HG03342 (cell line): ENCODE data around the gene MRGPRF.

ENCODE experiments used
- ATAC-seq: cut with Tn5 transposase; IDR thresholded peaks from one replicate; pipeline ENCODE4 v1.9.1; 2021; ENCODE audit warnings: mild to moderate bottlenecking, moderate library complexity; ENCODE audit not compliant: unreplicated experiment

Gene MRGPRF

GRCh38 chr11:68968306-68969250 is 44.5 kb downstream of the MRGPRF start:
- ATAC-seq = no peak

DNA sequence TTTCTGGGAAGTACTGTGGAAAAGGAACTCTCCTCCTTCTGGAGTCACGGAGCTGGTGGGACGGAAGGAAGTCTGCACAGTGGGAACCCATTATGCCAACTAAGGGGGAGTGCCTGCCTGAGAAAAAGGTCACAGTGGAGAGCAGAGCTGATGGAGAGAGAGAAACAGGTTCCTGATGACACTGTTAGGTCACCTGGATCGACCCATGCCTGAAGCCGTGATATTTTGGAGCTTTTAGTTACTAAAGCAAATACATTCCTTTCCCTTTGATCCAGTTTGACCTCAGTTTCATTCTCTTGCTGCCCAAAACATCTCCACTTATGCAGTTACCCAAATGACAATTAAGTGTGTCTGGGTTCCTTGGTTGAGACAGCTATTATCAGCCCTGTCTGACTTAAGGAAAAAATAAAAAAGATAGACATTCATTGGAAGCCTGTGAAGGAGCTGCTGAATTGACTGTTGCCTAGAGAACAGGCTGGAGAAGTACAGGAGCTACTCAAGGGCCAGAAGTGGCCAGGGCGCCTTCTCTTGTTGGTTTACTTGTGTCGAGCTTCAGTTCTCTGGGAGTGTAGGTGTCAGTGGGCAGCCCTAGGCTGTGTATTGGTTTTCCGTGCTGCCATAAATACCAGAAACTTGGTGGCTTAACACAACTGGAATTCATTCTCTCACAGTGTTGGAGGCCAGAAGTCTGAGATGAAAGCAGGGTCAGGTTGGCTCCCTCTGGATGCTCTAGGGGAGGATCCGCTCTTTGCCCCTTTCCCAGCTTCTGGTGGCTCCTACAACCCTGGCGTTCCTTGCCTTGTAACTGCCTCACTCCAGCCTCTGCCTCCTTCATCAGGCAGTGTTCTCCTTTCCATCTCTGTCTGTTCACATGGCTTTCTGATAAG is 45.9 kb downstream of the MRGPRF start:
- no peak for ATAC-seq

GRCh38 chr11:68965901-68966853 is 46.9 kb downstream of the MRGPRF start:
- no peak for ATAC-seq

GRCh38 chr11:68963779-68964178 is 49.3 kb downstream of the MRGPRF start:
- no peak for ATAC-seq

DNA sequence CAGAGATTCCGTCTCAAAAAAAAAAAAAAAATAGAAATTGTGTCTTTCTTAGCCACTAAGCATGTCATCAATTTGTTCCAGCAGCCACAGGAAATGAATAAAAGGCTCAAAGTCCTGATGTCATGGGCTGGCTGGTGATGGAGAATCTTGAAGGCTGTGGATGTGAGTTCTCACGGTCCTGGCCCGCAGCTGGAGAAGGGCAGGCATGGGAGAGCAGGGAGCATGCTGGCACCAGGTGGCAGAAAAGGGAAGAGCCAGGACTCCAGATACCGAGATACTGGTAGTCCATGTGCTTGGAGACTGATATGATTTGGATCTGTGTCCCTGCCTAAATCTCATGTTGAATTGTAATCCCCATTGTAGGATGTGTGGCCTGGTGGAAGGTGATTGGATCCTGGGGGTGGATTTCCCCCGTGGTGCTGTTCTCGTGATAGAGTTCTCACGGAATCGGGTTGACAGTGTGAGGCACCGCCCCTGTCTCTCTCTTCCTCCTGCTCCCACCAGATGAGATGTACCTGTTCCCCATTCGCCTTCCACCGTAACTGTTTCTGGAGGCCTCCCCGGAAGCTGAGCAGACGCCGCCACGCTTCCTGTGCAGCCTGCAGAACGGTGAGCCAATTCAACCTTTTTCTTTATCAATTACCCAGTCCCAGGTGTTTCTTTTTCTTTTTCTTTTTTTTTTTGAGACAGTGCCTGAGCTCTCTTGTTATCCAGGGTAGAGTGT is 50.4 kb downstream of the MRGPRF start:
- no peak for ATAC-seq

GRCh38 chr11:68961245-68961644 is 51.8 kb downstream of the MRGPRF start:
- ATAC-seq = no peak

DNA sequence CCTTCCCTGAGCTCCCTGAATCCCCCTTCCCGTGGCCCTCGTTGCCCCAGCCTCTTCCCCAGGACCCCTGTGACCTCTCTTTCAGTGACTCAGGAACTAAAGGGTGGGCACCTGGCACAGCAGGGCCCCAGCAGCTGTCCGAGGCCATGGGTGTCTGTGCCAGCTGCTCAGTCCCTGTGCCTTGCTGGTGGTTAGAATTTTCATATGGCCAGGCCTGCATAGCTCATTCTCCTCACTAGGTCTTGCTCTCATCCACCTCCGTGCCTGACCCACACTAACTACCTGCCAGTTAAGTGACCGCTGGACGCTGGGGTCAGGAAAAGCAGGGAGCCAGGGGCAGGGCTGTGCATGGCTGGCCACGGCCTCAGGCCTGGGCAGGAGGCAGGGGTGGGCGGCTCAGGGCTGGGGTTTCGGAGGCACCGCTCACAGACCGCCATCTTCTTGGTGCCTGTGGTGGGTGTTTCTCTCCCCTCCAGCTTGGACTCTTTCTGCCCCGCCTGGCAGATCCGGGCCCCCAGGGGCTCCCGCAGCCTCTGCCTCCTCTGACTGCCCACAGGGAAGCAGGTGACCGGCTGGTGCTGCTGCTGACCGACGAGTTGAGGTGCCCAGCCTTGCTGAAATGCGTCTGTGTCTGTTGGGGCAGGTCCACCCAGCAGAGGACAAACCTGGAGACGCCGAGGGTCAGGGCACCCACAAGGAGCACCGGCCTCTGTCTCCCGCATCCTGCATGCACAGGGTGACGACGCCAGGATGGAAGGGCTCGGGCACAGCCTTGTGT is 52.6 kb downstream of the MRGPRF start:
- no peak for ATAC-seq

DNA sequence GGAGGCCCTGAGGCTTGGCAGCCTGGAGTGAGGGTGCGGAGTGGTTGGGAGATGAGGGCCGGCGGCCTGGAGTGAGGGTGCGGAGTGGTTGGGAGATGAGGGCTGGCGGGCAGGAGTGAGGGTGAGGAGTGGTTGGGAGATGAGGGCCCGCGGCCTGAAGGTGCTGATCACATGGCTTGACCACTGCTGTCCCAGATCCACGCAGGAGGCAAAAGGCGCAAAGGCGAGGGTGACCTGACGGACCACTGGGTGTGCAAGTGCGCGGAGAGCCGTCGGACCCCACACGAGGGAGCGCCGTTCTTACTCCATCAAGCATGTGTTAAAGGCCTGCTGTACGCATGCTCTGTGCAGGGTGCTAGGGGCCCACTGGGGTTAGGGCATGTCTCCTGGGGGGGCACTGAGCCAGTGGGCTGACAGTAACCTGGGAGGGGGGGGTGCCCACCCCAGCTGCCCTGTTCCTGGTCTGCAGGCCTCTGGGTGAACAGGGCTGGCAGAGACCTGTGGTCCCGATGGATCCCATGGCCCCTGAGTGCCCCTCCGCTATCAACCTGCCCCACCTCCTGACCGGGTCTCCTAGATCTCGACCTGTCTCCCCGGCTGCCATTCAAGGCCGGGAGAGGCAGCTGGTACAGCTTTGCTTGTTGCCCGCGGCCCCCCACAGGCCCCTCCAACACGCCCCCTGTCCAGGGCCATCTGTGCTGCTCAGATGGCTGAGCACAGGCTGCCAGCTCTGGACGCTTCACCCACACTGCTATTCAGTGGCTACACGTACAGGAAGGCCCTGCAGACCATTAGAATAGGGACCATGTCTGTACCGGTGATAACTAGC is 53.4 kb downstream of the MRGPRF start:
- no peak for ATAC-seq

DNA sequence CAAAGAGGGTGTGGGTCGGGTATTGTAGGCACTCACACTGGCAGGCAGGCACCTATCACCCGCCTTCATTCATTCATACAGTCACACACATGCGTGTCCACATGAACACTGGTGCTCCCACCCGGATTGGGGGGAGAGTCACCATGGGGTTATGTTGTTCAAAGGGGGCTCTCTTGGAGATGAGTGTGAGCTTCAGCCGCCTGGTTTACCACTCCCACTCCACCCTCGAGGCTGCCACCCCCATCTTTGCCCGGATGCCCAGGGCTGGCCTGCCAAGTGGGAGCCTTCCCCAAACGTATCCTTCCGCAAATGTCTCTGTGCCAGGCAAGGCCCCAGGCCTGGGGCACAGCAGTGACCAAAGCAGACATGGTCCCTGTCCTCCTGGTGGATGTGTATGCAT is 54.8 kb downstream of the MRGPRF start:
- ATAC-seq = no peak

- ATAC-seq = no peak
These were observed 56.3 kb downstream of the MRGPRF start for GRCh38 chr11:68956547-68957254.

GRCh38 chr11:68956142-68956541 is 56.9 kb downstream of the MRGPRF start:
- no peak for ATAC-seq

GRCh38 chr11:68955607-68955958 is 57.5 kb downstream of the MRGPRF start:
- no peak for ATAC-seq

DNA sequence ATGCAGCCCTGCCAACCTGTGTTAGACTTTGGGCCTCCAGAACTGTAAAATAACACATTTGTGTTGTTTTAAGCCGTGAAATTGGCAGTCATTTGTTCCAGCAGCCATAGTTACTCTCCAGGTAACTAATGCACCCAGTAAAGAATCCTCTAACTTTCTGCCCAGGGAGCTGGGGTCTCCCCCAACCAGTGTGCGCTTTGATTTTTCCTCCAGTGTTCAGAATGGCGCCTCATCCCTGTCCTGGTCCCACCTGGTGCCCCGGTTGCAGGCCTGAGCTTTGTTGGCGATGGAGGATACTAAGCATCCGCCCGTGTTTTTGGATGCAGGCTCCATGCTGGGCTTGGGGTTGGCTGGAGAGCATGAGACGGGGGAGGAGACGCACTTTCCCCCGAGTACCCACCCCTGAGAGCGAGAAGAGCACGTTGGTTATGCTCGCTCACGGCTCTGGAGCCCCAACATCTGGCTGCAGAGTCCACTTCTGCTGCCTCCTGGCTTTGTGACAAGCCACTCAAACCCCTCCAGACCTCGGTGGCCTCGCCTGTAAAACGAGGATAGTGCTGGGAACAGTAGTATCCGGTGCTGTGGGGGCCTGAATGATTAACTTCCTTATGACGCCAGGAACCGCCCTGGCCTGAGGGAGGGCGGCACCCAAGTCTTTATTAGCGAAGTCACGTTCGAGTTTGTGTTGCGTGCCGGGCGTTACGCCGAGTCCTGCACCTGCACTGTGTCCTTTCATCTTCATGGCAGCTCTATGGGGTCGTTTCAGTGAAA is 58.0 kb downstream of the MRGPRF start:
- ATAC-seq = no peak
